WTC11 (cell line): Measurements from ENCODE around the gene TIAM2. TPM values are rescaled to one million over a fixed set of nuclear protein-coding genes. Genes with fewer than 3 reads are reported as not detected.

Source experiments
- ATAC-seq: fragments of 200-7000 bp; cut with Tn5 transposase; 2 replicates; pipeline ENCODE4 v1.10.0; 2021; ENCODE audit warnings: mild to moderate bottlenecking, moderate library complexity
- CTCF ChIA-PET: fragments of 300-600 bp; sonication (Branson Sonifier 250); formaldehyde crosslinking; loops from one replicate; lab custom pipeline; 2021; ENCODE audit warnings: antibody characterized with exemption; lab: Charles Lee
- POLR2A ChIA-PET: fragments of 350-600 bp; sonication (Branson Sonifier 250); formaldehyde crosslinking; loops from one replicate; lab custom pipeline; 2021; ENCODE audit warnings: antibody characterized with exemption; lab: Charles Lee
- DNase-seq: peaks from one replicate; pipeline ENCODE4 v3.0.0; 2021; ENCODE audit warnings: low spot score
- H3K27ac Mint-ChIP-seq: 2 replicates; pipeline ENCODE4 v1.8.0; 2021; ENCODE audit warnings: mixed read lengths
- H3K27me3 Mint-ChIP-seq: 2 replicates; pipeline ENCODE4 v1.8.0; 2021; ENCODE audit warnings: low read depth, mild to moderate bottlenecking, moderate library complexity, mixed read lengths
- H3K36me3 Mint-ChIP-seq: 2 replicates; pipeline ENCODE4 v1.8.0; 2021; ENCODE audit warnings: mixed read lengths
- H3K4me1 Mint-ChIP-seq: 2 replicates; pipeline ENCODE4 v1.8.0; 2022; ENCODE audit warnings: mixed read lengths
- H3K4me3 Mint-ChIP-seq: 2 replicates; pipeline ENCODE4 v1.8.0; 2021; ENCODE audit warnings: mild to moderate bottlenecking, moderate library complexity, mixed read lengths
- H3K9me3 Mint-ChIP-seq: 2 replicates; pipeline ENCODE4 v1.8.0; 2021; ENCODE audit warnings: mixed read lengths
- ELF4 ChIP-seq: sonication (generic); formaldehyde crosslinking; IDR thresholded peaks from 2 replicates; pipeline ENCODE4 v1.8.1; 2022; ENCODE audit warnings: low read depth, mild to moderate bottlenecking, moderate library complexity, missing genetic modification reagents
- EMX1 ChIP-seq: fragments of 250-450 bp; sonication (Bioruptor Pico); IDR thresholded peaks from 2 replicates; pipeline ENCODE4 v1.8.0; 2021; ENCODE audit warnings: mild to moderate bottlenecking
- ESRRA ChIP-seq: sonication (generic); formaldehyde crosslinking; IDR thresholded peaks from 2 replicates; pipeline ENCODE4 v1.8.1; 2022; ENCODE audit warnings: mild to moderate bottlenecking, missing genetic modification reagents, borderline replicate concordance
- ETV6 ChIP-seq: sonication (generic); formaldehyde crosslinking; IDR thresholded peaks from 2 replicates; pipeline ENCODE4 v1.8.1; 2022; ENCODE audit warnings: mild to moderate bottlenecking, missing genetic modification reagents
- FOXK1 ChIP-seq: sonication (generic); formaldehyde crosslinking; IDR thresholded peaks from 2 replicates; pipeline ENCODE4 v1.8.0; 2022; ENCODE audit warnings: mild to moderate bottlenecking, moderate library complexity, missing genetic modification reagents
- FOXP1 ChIP-seq: sonication (generic); formaldehyde crosslinking; IDR thresholded peaks from 2 replicates; pipeline ENCODE4 v1.8.0; 2022; ENCODE audit warnings: missing genetic modification reagents, mild to moderate bottlenecking, moderate library complexity, borderline replicate concordance
- IRF2 ChIP-seq: sonication (generic); formaldehyde crosslinking; IDR thresholded peaks from 2 replicates; pipeline ENCODE4 v1.8.0; 2022; ENCODE audit warnings: low read depth, missing genetic modification reagents, borderline replicate concordance
- JAZF1 ChIP-seq: fragments of 250-450 bp; sonication (Bioruptor Pico); IDR thresholded peaks from 2 replicates; pipeline ENCODE4 v1.9.0; 2021; ENCODE audit warnings: moderate library complexity, mild to moderate bottlenecking, inconsistent platforms
- NFYB ChIP-seq: sonication (generic); formaldehyde crosslinking; conservative IDR thresholded peaks from 2 replicates; pipeline ENCODE4 v1.8.0; 2022; ENCODE audit warnings: low read depth, missing genetic modification reagents
- TCF7 ChIP-seq: sonication (generic); formaldehyde crosslinking; IDR thresholded peaks from 2 replicates; pipeline ENCODE4 v1.8.0; 2022; ENCODE audit warnings: mild to moderate bottlenecking, low read depth, missing genetic modification reagents, moderate library complexity
- ZNF317 ChIP-seq: sonication (generic); formaldehyde crosslinking; IDR thresholded peaks from 2 replicates; pipeline ENCODE4 v1.8.1; 2023; ENCODE audit warnings: low read depth, mild to moderate bottlenecking, moderate library complexity, missing genetic modification reagents, borderline replicate concordance
- ZNF532 ChIP-seq: fragments of 250-450 bp; sonication (Bioruptor Pico); IDR thresholded peaks from 2 replicates; pipeline ENCODE4 v1.9.0; 2021; ENCODE audit warnings: mild to moderate bottlenecking, borderline replicate concordance
- total RNA-seq: library from RNA; stranded (reverse); gene quantifications from 3 replicates; pipeline ENCODE4 v1.2.3, GENCODE V29; 2021
- TF ChIP-seq, protein P1 (sequence below): sonication (generic); formaldehyde crosslinking; IDR thresholded peaks from 2 replicates; pipeline ENCODE4 v1.8.0; 2022; ENCODE audit warnings: mild to moderate bottlenecking, missing genetic modification reagents
- TF ChIP-seq, protein P2 (sequence below): fragments of 200-600 bp; IDR thresholded peaks from 2 replicates; pipeline ENCODE4 v1.8.0; 2022; ENCODE audit warnings: antibody characterized with exemption
- TF ChIP-seq, protein P3 (sequence below): sonication (generic); formaldehyde crosslinking; IDR thresholded peaks from 2 replicates; pipeline ENCODE4 v1.8.1; 2022; ENCODE audit warnings: mild to moderate bottlenecking, moderate library complexity, missing genetic modification reagents
- TF ChIP-seq, protein P4 (sequence below): sonication (generic); formaldehyde crosslinking; conservative IDR thresholded peaks from 2 replicates; pipeline ENCODE4 v1.8.1; 2022; ENCODE audit warnings: mild to moderate bottlenecking, missing genetic modification reagents

The TIAM2 gene
- total RNA-seq, 1 experiment from 2014 or later, result 15.1 TPM

GRCh38 chr6:155247618-155248007, 252.5 kb downstream of the TIAM2 start:
- DNase-seq, result peak; percentile 31
- H3K4me3 Mint-ChIP-seq, result no peak overlapping the region
- TF ChIP-seq TCF7 (CRISPR knock-in tag), result no peak
- no peak for TF ChIP-seq NFYB
- TF ChIP-seq, protein P1, sequence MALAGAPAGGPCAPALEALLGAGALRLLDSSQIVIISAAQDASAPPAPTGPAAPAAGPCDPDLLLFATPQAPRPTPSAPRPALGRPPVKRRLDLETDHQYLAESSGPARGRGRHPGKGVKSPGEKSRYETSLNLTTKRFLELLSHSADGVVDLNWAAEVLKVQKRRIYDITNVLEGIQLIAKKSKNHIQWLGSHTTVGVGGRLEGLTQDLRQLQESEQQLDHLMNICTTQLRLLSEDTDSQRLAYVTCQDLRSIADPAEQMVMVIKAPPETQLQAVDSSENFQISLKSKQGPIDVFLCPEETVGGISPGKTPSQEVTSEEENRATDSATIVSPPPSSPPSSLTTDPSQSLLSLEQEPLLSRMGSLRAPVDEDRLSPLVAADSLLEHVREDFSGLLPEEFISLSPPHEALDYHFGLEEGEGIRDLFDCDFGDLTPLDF (CRISPR knock-in tag), result no peak
- no peak for TF ChIP-seq FOXP1 (CRISPR knock-in tag)
- no peak for TF ChIP-seq FOXK1 (CRISPR knock-in tag)
- TF ChIP-seq ETV6 (CRISPR knock-in tag), result no peak
- no peak for TF ChIP-seq ESRRA (CRISPR knock-in tag)
- TF ChIP-seq ELF4 (CRISPR knock-in tag), result no peak
- TF ChIP-seq, protein P2, sequence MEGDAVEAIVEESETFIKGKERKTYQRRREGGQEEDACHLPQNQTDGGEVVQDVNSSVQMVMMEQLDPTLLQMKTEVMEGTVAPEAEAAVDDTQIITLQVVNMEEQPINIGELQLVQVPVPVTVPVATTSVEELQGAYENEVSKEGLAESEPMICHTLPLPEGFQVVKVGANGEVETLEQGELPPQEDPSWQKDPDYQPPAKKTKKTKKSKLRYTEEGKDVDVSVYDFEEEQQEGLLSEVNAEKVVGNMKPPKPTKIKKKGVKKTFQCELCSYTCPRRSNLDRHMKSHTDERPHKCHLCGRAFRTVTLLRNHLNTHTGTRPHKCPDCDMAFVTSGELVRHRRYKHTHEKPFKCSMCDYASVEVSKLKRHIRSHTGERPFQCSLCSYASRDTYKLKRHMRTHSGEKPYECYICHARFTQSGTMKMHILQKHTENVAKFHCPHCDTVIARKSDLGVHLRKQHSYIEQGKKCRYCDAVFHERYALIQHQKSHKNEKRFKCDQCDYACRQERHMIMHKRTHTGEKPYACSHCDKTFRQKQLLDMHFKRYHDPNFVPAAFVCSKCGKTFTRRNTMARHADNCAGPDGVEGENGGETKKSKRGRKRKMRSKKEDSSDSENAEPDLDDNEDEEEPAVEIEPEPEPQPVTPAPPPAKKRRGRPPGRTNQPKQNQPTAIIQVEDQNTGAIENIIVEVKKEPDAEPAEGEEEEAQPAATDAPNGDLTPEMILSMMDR, result no peak
- no peak for TF ChIP-seq ZNF532
- TF ChIP-seq IRF2, result no peak
- TF ChIP-seq, protein P3, sequence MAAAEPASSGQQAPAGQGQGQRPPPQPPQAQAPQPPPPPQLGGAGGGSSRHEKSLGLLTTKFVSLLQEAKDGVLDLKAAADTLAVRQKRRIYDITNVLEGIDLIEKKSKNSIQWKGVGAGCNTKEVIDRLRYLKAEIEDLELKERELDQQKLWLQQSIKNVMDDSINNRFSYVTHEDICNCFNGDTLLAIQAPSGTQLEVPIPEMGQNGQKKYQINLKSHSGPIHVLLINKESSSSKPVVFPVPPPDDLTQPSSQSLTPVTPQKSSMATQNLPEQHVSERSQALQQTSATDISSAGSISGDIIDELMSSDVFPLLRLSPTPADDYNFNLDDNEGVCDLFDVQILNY (CRISPR knock-in tag), result no peak
- no peak for TF ChIP-seq EMX1 (CRISPR knock-in tag)
- no peak for TF ChIP-seq JAZF1 (CRISPR knock-in tag)
- no peak for TF ChIP-seq ZNF317
- TF ChIP-seq, protein P4, sequence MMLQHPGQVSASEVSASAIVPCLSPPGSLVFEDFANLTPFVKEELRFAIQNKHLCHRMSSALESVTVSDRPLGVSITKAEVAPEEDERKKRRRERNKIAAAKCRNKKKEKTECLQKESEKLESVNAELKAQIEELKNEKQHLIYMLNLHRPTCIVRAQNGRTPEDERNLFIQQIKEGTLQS (CRISPR knock-in tag), result no peak
- ATAC-seq, result peak; percentile 16; the same call in 1 of the 2 replicates
- peaks cover 41% of the 10 kb centered on the region for H3K36me3 Mint-ChIP-seq
- H3K27ac Mint-ChIP-seq, result peak overlapping the region; percentile 36; the same call in 1 of the 2 replicates
- H3K9me3 Mint-ChIP-seq, result no peaks in the 10 kb centered on the region
- no peaks in the 10 kb centered on the region for H3K27me3 Mint-ChIP-seq
- ChIA-PET CTCF (interaction anchor here (0.8 to 2.6 kb wide), 35 partner anchors 8 to 572 kb away, joined by 3 to 63 read pairs (median 5); no protein-coding TSS in a partner anchor), POLR2A (interaction anchor here (1.0 kb wide), 1 partner anchor 379 kb away, joined by 3 read pairs; no protein-coding TSS in a partner anchor)
- peaks cover 5% of the 10 kb centered on the region; the same call in 1 of the 2 replicates for H3K4me1 Mint-ChIP-seq
